Measurements from ENCODE around the gene FAM217A.

The FAM217A gene

DNA sequence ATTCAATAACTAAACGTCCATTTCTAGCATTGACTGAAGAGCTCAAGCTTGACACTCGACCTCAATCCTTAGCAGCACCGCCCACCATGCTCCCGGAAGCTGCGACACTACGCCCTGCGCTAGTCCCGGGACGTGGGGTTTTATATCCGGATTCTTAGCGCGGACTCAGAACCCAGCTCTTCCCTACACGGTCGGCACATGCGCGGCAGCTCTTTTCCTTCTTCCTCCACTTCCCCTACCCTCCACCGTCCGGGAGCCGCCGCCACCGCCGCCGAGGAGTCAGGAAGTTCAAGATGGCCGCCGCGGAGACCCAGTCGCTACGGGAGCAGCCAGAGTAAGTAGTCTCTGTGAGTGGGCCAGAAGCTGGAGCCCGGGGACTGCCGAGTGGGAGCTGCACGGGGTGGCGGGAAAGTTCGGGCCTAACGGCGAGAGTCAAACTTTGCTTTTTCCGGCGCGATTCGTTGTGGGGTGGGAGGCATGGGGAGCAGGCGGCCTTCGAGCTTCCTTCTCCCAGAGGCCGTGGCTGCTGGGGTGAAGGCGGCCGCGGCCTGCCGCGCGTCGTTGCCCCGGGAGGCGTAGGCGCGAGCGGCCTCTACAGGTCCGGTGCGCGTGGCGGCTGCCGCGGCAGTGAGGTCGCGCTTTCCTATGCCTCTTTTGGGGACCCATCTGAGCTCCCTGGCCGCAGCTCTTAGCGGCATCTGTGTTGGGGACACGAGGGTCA lies 57.6 kb downstream of the FAM217A start:
- DNase-seq: peak; percentile 89 to 90

GRCh38 chr6:4020822-4021132 lies 58.2 kb downstream of the FAM217A start:
- no peak for DNase-seq

DNA sequence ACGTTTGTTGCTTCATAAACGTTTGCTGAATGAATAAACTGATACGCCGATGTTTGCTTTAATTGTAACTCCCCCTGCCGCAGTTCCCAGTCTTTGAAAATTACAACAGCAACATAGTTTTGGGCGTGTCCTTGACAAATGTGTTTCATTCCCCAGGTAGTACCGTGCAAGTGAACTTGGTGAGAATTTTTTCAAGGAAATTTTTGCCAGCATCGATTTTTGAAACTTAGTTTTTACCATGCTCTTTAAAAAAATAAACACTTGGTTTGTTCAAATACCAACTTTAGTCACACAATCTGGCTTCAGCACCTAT lies 60.1 kb downstream of the FAM217A start:
- no peak for DNase-seq

Data from stimulated activated CD4-positive, alpha-beta T cell treated with anti-CD3 and anti-CD28 coated beads, Interleukin-2, amount 100 ng/mL, for 24 hours (primary cell).